A673 (cell line): ENCODE results near the gene IGFBP1. TPM values are rescaled to one million over a fixed set of nuclear protein-coding genes. Genes with fewer than 3 reads are reported as not detected.

Source experiments
- BruUV-seq: library from RNA; stranded (reverse); fragments of 400-500 nt; replicated peaks from 2 replicates; lab custom pipeline; 2021; lab: Mats Ljungman, UMichigan
- CTCF ChIA-PET: fragments of 300-600 bp; sonication (Branson Sonifier 250); formaldehyde crosslinking; loops from one replicate; lab custom pipeline; 2022; ENCODE audit warnings: antibody characterized with exemption; lab: Charles Lee
- POLR2A ChIA-PET: fragments of 300-600 bp; sonication (Branson Sonifier 250); formaldehyde crosslinking; loops from one replicate; lab custom pipeline; 2022; ENCODE audit warnings: antibody characterized with exemption; ENCODE audit not compliant: low non-redundant PET; lab: Charles Lee
- DNase-seq: peaks from one replicate; pipeline ENCODE4 v3.0.0-alpha.2; 2015; ENCODE audit warnings: low spot score
- H3K27ac ChIP-seq: fragments of 200-600 bp; sonication (generic); 2 replicates; pipeline ENCODE4 v1.5.1; 2016; ENCODE audit warnings: mixed run types, low read depth, mild to moderate bottlenecking, mixed read lengths, antibody characterized with exemption, low read length; ENCODE audit not compliant: poor library complexity, severe bottlenecking
- H3K27me3 ChIP-seq: fragments of 200-600 bp; sonication (generic); replicated peaks from 2 replicates; pipeline ENCODE4 v1.6.1; 2017; ENCODE audit warnings: mixed run types, low read depth, mild to moderate bottlenecking, mixed read lengths, antibody characterized with exemption, low read length; ENCODE audit not compliant: insufficient read depth, poor library complexity
- H3K36me3 ChIP-seq: fragments of 200-600 bp; sonication (generic); 2 replicates; pipeline ENCODE4 v1.6.1; 2016; ENCODE audit warnings: mixed run types, mild to moderate bottlenecking, mixed read lengths, antibody characterized with exemption, low read length; ENCODE audit not compliant: insufficient read depth, poor library complexity, severe bottlenecking
- H3K4me1 ChIP-seq: fragments of 200-600 bp; sonication (generic); 2 replicates; pipeline ENCODE4 v1.6.1; 2017; ENCODE audit warnings: mixed run types, mild to moderate bottlenecking, mixed read lengths, antibody characterized with exemption, low read length; ENCODE audit not compliant: insufficient read depth, poor library complexity, severe bottlenecking
- H3K4me3 ChIP-seq: fragments of 200-600 bp; sonication (generic); 2 replicates; pipeline ENCODE4 v1.5.1; 2016; ENCODE audit warnings: low read depth, mixed run types, mild to moderate bottlenecking, mixed read lengths, low read length; ENCODE audit not compliant: poor library complexity, severe bottlenecking
- H3K9me3 ChIP-seq: fragments of 200-600 bp; sonication (generic); 2 replicates; pipeline ENCODE4 v1.6.1; 2016; ENCODE audit warnings: mixed run types, low read depth, mild to moderate bottlenecking, mixed read lengths, antibody characterized with exemption, low read length; ENCODE audit not compliant: poor library complexity, severe bottlenecking
- EZH2 ChIP-seq: fragments of 200-600 bp; sonication (generic); IDR thresholded peaks from 2 replicates; pipeline ENCODE4 v1.6.1; 2017; ENCODE audit warnings: borderline replicate concordance, low read depth, mild to moderate bottlenecking, mixed read lengths, antibody characterized with exemption, low read length; ENCODE audit not compliant: poor library complexity, severe bottlenecking
- intact Hi-C: fragments of 100-400 bp; cut with micrococcal nuclease; formaldehyde crosslinking; loops from one replicate; pipeline ENCODE4 v1.10.0; 2022; ENCODE audit not compliant: unreplicated experiment
- total RNA-seq: library from RNA; stranded (reverse); gene quantifications from 2 replicates; pipeline ENCODE4 v1.2.3, GENCODE V29; 2021
- TF ChIP-seq, protein P1 (sequence below): fragments of 300-800, 200-600 bp; sonication (generic); conservative IDR thresholded peaks from 2 replicates; pipeline ENCODE4 v1.5.1; 2017; ENCODE audit warnings: low read depth, mild to moderate bottlenecking, antibody characterized with exemption, low read length, moderate library complexity, mixed read lengths

The IGFBP1 gene
- total RNA-seq, 1 experiment from 2014 or later: not detected

DNA sequence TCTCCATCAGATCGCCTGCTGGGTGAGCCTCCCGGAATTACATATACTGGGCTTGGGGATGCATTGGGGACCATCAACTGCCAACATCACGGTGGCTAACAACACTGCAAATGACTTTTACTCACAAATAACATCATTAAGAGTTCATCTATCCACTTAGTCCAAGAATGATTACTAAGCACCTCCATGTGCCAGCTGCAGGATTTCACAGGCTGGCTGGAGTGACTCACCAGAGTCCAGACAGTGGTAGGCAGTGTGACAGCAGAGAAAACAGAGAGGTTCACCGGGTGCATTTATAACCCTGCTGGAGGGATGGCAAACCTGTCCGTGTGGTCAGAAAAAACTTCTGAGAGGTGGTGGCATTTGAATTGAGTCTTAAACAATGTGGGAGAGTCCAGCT, 36.0 kb downstream of the IGFBP1 start:
- Histone ChIP-seq H3K4me1 (peaks cover 5% of the 10 kb centered on the region), H3K27ac (no peak overlapping the region), H3K27me3 (peaks cover 64% of the 10 kb centered on the region), H3K4me3 (no peak overlapping the region), H3K36me3 (no peaks in the 10 kb centered on the region), H3K9me3 (no peaks in the 10 kb centered on the region)
- CTCF ChIA-PET: no interaction called here
- POLR2A ChIA-PET: no interaction called here
- intact Hi-C loops: loop anchor here (5.0 to 10.0 kb wide), 3 partner anchors 428 to 1331 kb away; no protein-coding TSS in a partner anchor
- no peak for DNase-seq
- TF ChIP-seq EZH2: no peak
- TF ChIP-seq, protein P1, sequence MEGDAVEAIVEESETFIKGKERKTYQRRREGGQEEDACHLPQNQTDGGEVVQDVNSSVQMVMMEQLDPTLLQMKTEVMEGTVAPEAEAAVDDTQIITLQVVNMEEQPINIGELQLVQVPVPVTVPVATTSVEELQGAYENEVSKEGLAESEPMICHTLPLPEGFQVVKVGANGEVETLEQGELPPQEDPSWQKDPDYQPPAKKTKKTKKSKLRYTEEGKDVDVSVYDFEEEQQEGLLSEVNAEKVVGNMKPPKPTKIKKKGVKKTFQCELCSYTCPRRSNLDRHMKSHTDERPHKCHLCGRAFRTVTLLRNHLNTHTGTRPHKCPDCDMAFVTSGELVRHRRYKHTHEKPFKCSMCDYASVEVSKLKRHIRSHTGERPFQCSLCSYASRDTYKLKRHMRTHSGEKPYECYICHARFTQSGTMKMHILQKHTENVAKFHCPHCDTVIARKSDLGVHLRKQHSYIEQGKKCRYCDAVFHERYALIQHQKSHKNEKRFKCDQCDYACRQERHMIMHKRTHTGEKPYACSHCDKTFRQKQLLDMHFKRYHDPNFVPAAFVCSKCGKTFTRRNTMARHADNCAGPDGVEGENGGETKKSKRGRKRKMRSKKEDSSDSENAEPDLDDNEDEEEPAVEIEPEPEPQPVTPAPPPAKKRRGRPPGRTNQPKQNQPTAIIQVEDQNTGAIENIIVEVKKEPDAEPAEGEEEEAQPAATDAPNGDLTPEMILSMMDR: no peak
- BruUV-seq: no TSS peak

DNA sequence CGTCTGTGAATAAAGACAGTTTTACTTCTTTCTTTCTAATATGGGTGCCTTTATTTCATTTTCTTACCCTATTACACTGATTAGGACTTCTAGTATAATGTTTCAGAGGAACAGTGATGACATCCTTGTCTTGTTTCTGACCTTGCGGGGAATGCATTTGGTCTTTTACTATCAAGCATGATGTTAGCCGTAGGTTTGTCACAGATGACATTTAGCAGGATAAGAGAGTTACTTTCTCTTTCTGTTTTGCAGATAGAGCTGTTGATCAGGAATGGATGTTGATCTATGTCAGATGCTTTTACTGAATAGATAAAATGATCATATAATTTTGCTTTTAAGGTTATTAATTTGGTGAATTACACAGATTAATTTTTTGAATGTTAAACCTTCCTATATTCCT, 39.4 kb downstream of the IGFBP1 start:
- H3K36me3 ChIP-seq: no peaks in the 10 kb centered on the region
- ChIA-PET POLR2A (no interaction called here), CTCF (no interaction called here)
- no peak overlapping the region for H3K4me3 ChIP-seq
- no peak for DNase-seq
- no peak overlapping the region for H3K27ac ChIP-seq
- no TSS peak for BruUV-seq
- no peaks in the 10 kb centered on the region for H3K9me3 ChIP-seq
- no peak for TF ChIP-seq EZH2
- TF ChIP-seq, protein P1: no peak
- H3K27me3 ChIP-seq: peaks cover 35% of the 10 kb centered on the region
- intact Hi-C loops: loop anchor here (10.0 kb wide), 1 partner anchor 1327 kb away; no protein-coding TSS in a partner anchor
- peaks cover 2% of the 10 kb centered on the region for H3K4me1 ChIP-seq

DNA sequence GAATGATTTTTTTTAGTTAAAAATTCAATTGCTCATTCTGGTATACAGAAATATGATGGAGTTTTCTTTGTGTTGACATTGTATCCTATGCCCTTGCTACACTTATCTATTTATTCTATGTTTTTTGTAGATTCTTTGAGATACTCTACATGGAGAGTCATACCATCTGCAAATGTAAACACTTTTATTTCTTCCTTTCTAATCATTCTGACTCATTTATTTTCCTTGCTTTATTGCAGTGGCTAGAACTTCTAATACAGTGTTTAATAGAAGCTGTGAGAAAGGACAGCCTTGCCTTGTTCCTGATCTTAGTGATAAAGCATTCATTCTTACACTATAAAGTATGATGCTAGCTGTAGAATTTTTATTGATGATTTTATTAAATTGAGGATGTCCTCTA, 42.7 kb downstream of the IGFBP1 start:
- ChIA-PET POLR2A (no interaction called here), CTCF (no interaction called here)
- intact Hi-C loops: no loop called here
- no peak overlapping the region for H3K27ac ChIP-seq
- no peak for DNase-seq
- TF ChIP-seq, protein P1: no peak
- no peak for TF ChIP-seq EZH2
- H3K9me3 ChIP-seq: no peaks in the 10 kb centered on the region
- no peaks in the 10 kb centered on the region for H3K4me1 ChIP-seq
- BruUV-seq: no TSS peak
- H3K36me3 ChIP-seq: no peaks in the 10 kb centered on the region
- peaks cover 14% of the 10 kb centered on the region for H3K27me3 ChIP-seq
- no peak overlapping the region for H3K4me3 ChIP-seq
